RWPE2 (cell line): ENCODE data around the gene ZNF708.
"Not testable (repeated sequence)": the region's sequence is repeated elsewhere in the genome, so short reads cannot be mapped to it uniquely, and the experiment has no call there.

Experiments
- ATAC-seq: fragments of 200-7000 bp; cut with Tn5 transposase; 3 replicates; pipeline ENCODE4 v1.9.1; 2021; ENCODE audit warnings: low read depth
- DNase-seq: peaks from one replicate; pipeline ENCODE4 v3.0.0-alpha.2; 2020; ENCODE audit warnings: low spot score
- H3K27ac ChIP-seq: fragments of 450-650 bp; 2 replicates; pipeline ENCODE4 v1.5.1; 2017; ENCODE audit warnings: mild to moderate bottlenecking; ENCODE audit not compliant: poor library complexity, severe bottlenecking
- H3K27me3 ChIP-seq: fragments of 250-450 bp; sonication (Bioruptor Pico); 2 replicates; pipeline ENCODE4 v1.5.1; 2021; ENCODE audit warnings: mild to moderate bottlenecking, moderate library complexity; ENCODE audit not compliant: insufficient read depth, poor library complexity, severe bottlenecking
- H3K36me3 ChIP-seq: fragments of 250-450 bp; sonication (Bioruptor Pico); 2 replicates; pipeline ENCODE4 v1.5.1; 2020; ENCODE audit warnings: low read depth, mild to moderate bottlenecking, moderate library complexity
- H3K4me1 ChIP-seq: fragments of 250-450 bp; sonication (Bioruptor Pico); 2 replicates; pipeline ENCODE4 v1.5.1; 2021; ENCODE audit warnings: mild to moderate bottlenecking, moderate library complexity; ENCODE audit not compliant: insufficient read depth, poor library complexity, severe bottlenecking
- H3K4me3 ChIP-seq: fragments of 250-450 bp; sonication (Bioruptor Pico); 2 replicates; pipeline ENCODE4 v1.5.1; 2021; ENCODE audit warnings: mild to moderate bottlenecking, moderate library complexity; ENCODE audit not compliant: severe bottlenecking
- H3K9me3 ChIP-seq: fragments of 250-450 bp; sonication (Bioruptor Pico); 2 replicates; pipeline ENCODE4 v1.5.1; 2021; ENCODE audit warnings: mild to moderate bottlenecking, moderate library complexity; ENCODE audit not compliant: severe bottlenecking
- CTCF ChIP-seq: fragments of 450-650 bp; IDR thresholded peaks from one replicate; pipeline ENCODE4 v1.5.1; 2017; ENCODE audit warnings: mild to moderate bottlenecking, moderate library complexity; ENCODE audit not compliant: poor library complexity, severe bottlenecking

ZNF708 gene

GRCh38 chr19:21321996-21322395, 7.2 kb downstream of the ZNF708 start:
- Histone ChIP-seq H3K27me3 (no peaks in the 10 kb centered on the region), H3K36me3 (peaks cover 12% of the 10 kb centered on the region), H3K4me1 (no peaks in the 10 kb centered on the region), H3K27ac (no peak overlapping the region), H3K4me3 (no peak overlapping the region), H3K9me3 (peaks cover 8% of the 10 kb centered on the region)
- TF ChIP-seq CTCF = no peak
- ATAC-seq = no peak
- DNase-seq = no peak

- Histone ChIP-seq H3K4me3 (no peak overlapping the region), H3K36me3 (peaks cover 6% of the 10 kb centered on the region), H3K27me3 (no peaks in the 10 kb centered on the region), H3K4me1 (no peaks in the 10 kb centered on the region), H3K9me3 (peaks cover 8% of the 10 kb centered on the region), H3K27ac (no peak overlapping the region)
- no peak for TF ChIP-seq CTCF
- ATAC-seq = no peak
- DNase-seq = no peak
These were observed 8.1 kb downstream of the ZNF708 start for GRCh38 chr19:21321134-21321533.

GRCh38 chr19:21317821-21318220, 11.4 kb downstream of the ZNF708 start:
- 0 out of 2 replicates have a peak, but pooled peaks cover 3% of the 10 kb centered on the region for H3K36me3 ChIP-seq
- no peak for TF ChIP-seq CTCF
- no peaks in the 10 kb centered on the region for H3K4me1 ChIP-seq
- no peaks in the 10 kb centered on the region for H3K27me3 ChIP-seq
- no peak overlapping the region for H3K27ac ChIP-seq
- ATAC-seq = no peak
- DNase-seq = no peak
- H3K4me3 ChIP-seq = no peak overlapping the region
- peaks cover under 1% of the 10 kb centered on the region for H3K9me3 ChIP-seq

- no peak for TF ChIP-seq CTCF
- DNase-seq = no peak
- no peak for ATAC-seq
These were observed 14.5 kb downstream of the ZNF708 start for GRCh38 chr19:21314676-21315075.

GRCh38 chr19:21312807-21313206, 16.4 kb downstream of the ZNF708 start:
- H3K9me3 ChIP-seq, H3K4me1 ChIP-seq, H3K4me3 ChIP-seq, H3K36me3 ChIP-seq, DNase-seq, H3K27ac ChIP-seq, H3K27me3 ChIP-seq, ATAC-seq: not testable (repeated sequence)

More at GRCh38 chr19:21314676-21315075, 14.5 kb downstream of the ZNF708 start:
- Histone ChIP-seq H3K27ac (no peak overlapping the region), H3K9me3 (no peaks in the 10 kb centered on the region), H3K27me3 (no peaks in the 10 kb centered on the region), H3K4me3 (no peak overlapping the region), H3K36me3 (peaks cover 3% of the 10 kb centered on the region; the same call in 1 of the 2 replicates), H3K4me1 (no peaks in the 10 kb centered on the region)
